ENCODE data around the gene FABP7. TPM values are rescaled to one million over a fixed set of nuclear protein-coding genes. Genes with fewer than 3 reads are reported as not detected.
A peak's percentile ranks its signal among the peaks of the same experiment; 100 is the strongest.
"Not testable (repeated sequence)": the region's sequence is repeated elsewhere in the genome, so short reads cannot be mapped to it uniquely, and the experiment has no call there.

Gene FABP7
- total and polyA plus RNA-seq, 5 experiments from 2014 or later = not detected

DNA sequence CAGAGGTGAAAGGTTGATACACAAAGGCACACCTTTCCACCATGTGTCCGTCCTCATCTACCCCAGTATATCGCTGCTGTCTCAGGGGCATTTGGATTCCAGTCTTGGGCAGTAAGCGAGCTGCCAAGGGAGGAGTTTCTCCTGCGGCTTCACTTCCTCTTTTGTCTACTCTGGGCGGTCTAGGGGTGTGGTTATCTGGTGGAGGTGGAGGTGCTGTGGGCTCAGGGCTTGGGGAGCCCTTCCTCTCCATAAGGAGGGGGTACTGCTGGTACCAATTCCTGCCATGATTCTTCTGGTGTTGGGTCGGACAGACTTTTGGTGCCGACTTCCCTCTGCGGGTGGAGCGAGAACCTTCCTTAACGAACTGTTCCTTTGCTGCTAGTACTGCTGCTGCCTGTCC, 31.9 kb upstream of the FABP7 start:
- peaks cover 0 to 3% (median 0%) of the 10 kb centered on the region in 9 donors for H3K9me3 Mint-ChIP-seq

DNA sequence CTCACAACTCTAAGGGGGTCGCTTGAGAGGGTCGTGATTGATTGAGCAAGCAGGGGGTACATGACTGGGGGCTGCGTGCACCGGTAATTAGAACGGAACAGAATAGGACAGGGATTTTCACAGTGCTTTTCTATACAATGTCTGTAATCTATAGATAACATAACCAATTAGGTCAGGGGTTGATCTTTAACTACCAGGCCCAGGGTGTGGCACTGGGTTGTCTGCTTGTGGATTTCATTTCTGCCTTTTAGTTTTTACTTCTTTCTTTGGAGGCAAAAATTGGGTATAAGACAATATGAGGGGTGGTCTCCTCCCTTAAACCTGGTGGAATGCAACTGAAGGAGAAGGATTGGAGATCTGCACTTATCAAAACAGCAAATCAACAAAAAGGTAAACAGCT, 30.6 kb upstream of the FABP7 start:
- peaks cover 16 to 37% (median 30%) of the 10 kb centered on the region in 4 donors for H3K4me1 Mint-ChIP-seq

More for the DNA sequence above, 31.9 kb upstream of the FABP7 start:
- POLR2A ChIA-PET = no interaction called here
- peaks cover 16 to 30% (median 23%) of the 10 kb centered on the region in 4 donors for H3K4me1 Mint-ChIP-seq
- H3K36me3 Mint-ChIP-seq = no peaks in the 10 kb centered on the region
- ATAC-seq (no peak), DNase-seq (no peak)
- H3K4me3 Mint-ChIP-seq = no peak overlapping the region
- H3K27me3 Mint-ChIP-seq = no peaks in the 10 kb centered on the region
- peak overlapping the region in 2 of 10 donors; percentile 3 to 10 for H3K27ac Mint-ChIP-seq

GRCh38 chr6:122749451-122750050, 30.0 kb upstream of the FABP7 start:
- DNase-seq (no peak), ATAC-seq (no peak)
- POLR2A ChIA-PET = no interaction called here
- Mint-ChIP-seq H3K27ac (peak overlapping the region in 1 of 10 donors; percentile 19), H3K9me3 (peaks cover 0 to 3% (median 0%) of the 10 kb centered on the region in 9 donors), H3K4me3 (no peak overlapping the region), H3K4me1 (peaks cover 18 to 38% (median 33%) of the 10 kb centered on the region in 4 donors), H3K27me3 (no peaks in the 10 kb centered on the region), H3K36me3 (no peaks in the 10 kb centered on the region)

More for the DNA sequence above, 30.6 kb upstream of the FABP7 start:
- DNase-seq, H3K36me3 Mint-ChIP-seq, H3K27me3 Mint-ChIP-seq, H3K27ac Mint-ChIP-seq, ATAC-seq, H3K4me3 Mint-ChIP-seq, POLR2A ChIA-PET, H3K9me3 Mint-ChIP-seq: not testable (repeated sequence)

GRCh38 chr6:122751326-122751725, 28.2 kb upstream of the FABP7 start:
- peak in 3 of 10 donors; percentile 10 to 43 (median 41) for DNase-seq
- peaks cover 0 to 5% (median 0%) of the 10 kb centered on the region in 9 donors for H3K9me3 Mint-ChIP-seq
- no peaks in the 10 kb centered on the region for H3K36me3 Mint-ChIP-seq
- peaks cover 20 to 43% (median 34%) of the 10 kb centered on the region in 4 donors for H3K4me1 Mint-ChIP-seq
- ATAC-seq = peak; percentile 62 to 87
- H3K27ac Mint-ChIP-seq = peak overlapping the region; percentile 58 to 96 (median 92)
- no peaks in the 10 kb centered on the region for H3K27me3 Mint-ChIP-seq
- H3K4me3 Mint-ChIP-seq = peak overlapping the region; percentile 30 to 78 (median 72)
- POLR2A ChIA-PET = no interaction called here

- H3K27me3 Mint-ChIP-seq = no peaks in the 10 kb centered on the region
- no peak for ATAC-seq
- H3K27ac Mint-ChIP-seq = peak overlapping the region in 9 of 10 donors; percentile 8 to 96 (median 80)
- no peak overlapping the region for H3K4me3 Mint-ChIP-seq
- no peak for DNase-seq
- POLR2A ChIA-PET = no interaction called here
- H3K9me3 Mint-ChIP-seq = peaks cover 0 to 5% (median 0%) of the 10 kb centered on the region in 9 donors
- peaks cover 18 to 38% (median 32%) of the 10 kb centered on the region in 4 donors for H3K4me1 Mint-ChIP-seq
- no peaks in the 10 kb centered on the region for H3K36me3 Mint-ChIP-seq
Observed at GRCh38 chr6:122752459-122752858, 27.1 kb upstream of the FABP7 start.

GRCh38 chr6:122753000-122753687, 26.4 kb upstream of the FABP7 start:
- peaks cover 0 to 3% (median 0%) of the 10 kb centered on the region in 9 donors for H3K9me3 Mint-ChIP-seq
- POLR2A ChIA-PET = no interaction called here
- no peaks in the 10 kb centered on the region for H3K36me3 Mint-ChIP-seq
- peak overlapping the region in 7 of 10 donors; percentile 8 to 85 (median 58) for H3K27ac Mint-ChIP-seq
- DNase-seq = no peak
- no peak overlapping the region for H3K4me3 Mint-ChIP-seq
- no peaks in the 10 kb centered on the region for H3K27me3 Mint-ChIP-seq
- H3K4me1 Mint-ChIP-seq = peaks cover 16 to 35% (median 30%) of the 10 kb centered on the region in 4 donors
- ATAC-seq = no peak

DNA sequence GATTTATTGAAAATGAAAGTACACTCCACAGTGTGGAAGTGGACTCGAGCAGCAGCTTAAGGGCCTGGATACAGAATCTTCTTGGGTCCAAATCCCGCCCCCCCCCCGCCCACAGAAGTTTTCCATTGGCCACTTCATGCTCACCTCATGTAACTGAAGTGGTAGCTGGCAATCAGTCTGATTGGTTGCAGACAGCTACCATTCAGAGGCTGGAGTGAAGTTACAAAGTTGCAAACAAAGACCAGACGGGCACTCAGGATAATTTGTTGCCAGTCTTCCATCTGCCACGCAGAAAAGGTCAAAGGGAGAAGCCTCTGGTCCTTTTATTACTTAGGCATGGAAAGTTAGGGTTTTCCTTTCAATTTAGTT, 25.8 kb upstream of the FABP7 start:
- Mint-ChIP-seq H3K4me3 (no peak overlapping the region), H3K9me3 (peaks cover 0 to 2% (median 0%) of the 10 kb centered on the region in 9 donors), H3K27me3 (no peaks in the 10 kb centered on the region), H3K4me1 (peaks cover 16 to 35% (median 30%) of the 10 kb centered on the region in 4 donors), H3K27ac (peak overlapping the region in 2 of 10 donors; percentile 41 to 78), H3K36me3 (no peaks in the 10 kb centered on the region)
- no peak for ATAC-seq
- DNase-seq = no peak
- POLR2A ChIA-PET = no interaction called here

DNA sequence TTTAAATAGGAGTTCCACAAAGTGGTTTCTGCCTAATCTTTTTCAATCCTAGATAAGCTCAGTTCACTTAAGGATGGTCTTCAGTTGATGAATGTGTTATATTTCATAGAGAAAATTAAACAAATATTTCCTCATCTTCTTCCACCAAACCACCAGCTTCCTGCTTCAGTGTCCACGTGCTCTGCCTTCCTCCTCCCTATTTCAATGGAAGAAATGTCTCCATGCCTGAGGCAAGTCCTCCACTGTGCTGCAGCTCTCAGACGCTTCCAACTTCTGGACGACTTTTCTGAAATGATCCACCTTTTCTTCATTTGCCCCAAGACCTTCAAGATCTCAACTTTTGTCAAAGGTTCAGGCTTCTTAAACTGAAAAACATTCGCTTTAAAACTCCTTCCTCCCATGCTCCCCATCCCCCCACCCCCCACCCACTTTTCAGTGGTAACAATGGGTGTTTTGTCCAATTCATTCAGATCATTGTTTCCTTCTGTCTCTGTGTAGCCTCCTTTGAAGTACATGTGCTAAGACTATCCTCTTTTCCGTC, 25.3 kb upstream of the FABP7 start:
- Mint-ChIP-seq H3K27me3 (no peaks in the 10 kb centered on the region), H3K36me3 (no peaks in the 10 kb centered on the region), H3K4me1 (peaks cover 16 to 35% (median 30%) of the 10 kb centered on the region in 4 donors), H3K9me3 (peaks cover 0 to 2% (median 0%) of the 10 kb centered on the region in 9 donors), H3K27ac (peak overlapping the region in 2 of 10 donors; percentile 1 to 84), H3K4me3 (no peak overlapping the region)
- DNase-seq (no peak), ATAC-seq (no peak)
- POLR2A ChIA-PET = no interaction called here

- Mint-ChIP-seq H3K36me3 (no peaks in the 10 kb centered on the region), H3K4me3 (no peak overlapping the region), H3K9me3 (peaks cover 0 to 2% (median 0%) of the 10 kb centered on the region in 9 donors), H3K27ac (no peak overlapping the region), H3K27me3 (no peaks in the 10 kb centered on the region), H3K4me1 (peaks cover 13 to 29% (median 24%) of the 10 kb centered on the region in 4 donors)
- ATAC-seq = no peak
- no peak for DNase-seq
- POLR2A ChIA-PET = no interaction called here
Observed at GRCh38 chr6:122755901-122756300, 23.6 kb upstream of the FABP7 start.

GRCh38 chr6:122758927-122759334, 20.6 kb upstream of the FABP7 start:
- ATAC-seq = no peak
- H3K9me3 Mint-ChIP-seq = peaks cover 0 to 5% (median 0%) of the 10 kb centered on the region in 9 donors
- no peaks in the 10 kb centered on the region for H3K36me3 Mint-ChIP-seq
- no peak for DNase-seq
- no peak overlapping the region for H3K27ac Mint-ChIP-seq
- H3K27me3 Mint-ChIP-seq = peaks cover 0 to 1% (median 0%) of the 10 kb centered on the region in 5 donors
- H3K4me3 Mint-ChIP-seq = no peak overlapping the region
- H3K4me1 Mint-ChIP-seq = peaks cover 0 to 10% (median 4%) of the 10 kb centered on the region in 4 donors
- POLR2A ChIA-PET = no interaction called here

DNA sequence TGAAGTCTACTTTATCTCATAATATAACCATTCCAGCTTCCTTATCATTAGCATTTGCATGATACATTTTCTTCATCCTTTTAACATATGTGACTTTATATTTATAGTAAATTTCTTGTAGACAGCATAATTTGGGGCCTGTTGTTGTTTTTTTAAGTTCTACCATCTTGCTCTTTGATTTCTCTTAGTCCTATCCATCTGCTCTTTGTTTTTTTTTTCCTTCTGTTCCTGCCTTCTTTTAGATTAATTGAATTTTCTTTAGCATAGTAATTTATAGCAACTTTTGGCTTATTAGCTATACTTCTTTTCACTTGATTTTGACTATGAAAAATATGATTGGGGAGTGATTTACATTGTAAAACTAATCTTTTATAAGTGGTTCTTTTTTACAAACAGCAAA, 19.2 kb upstream of the FABP7 start:
- ATAC-seq (no peak), DNase-seq (no peak)
- POLR2A ChIA-PET = no interaction called here
- Mint-ChIP-seq H3K9me3 (peaks cover 0 to 10% (median 0%) of the 10 kb centered on the region in 9 donors), H3K27me3 (peaks cover 0 to 1% (median 0%) of the 10 kb centered on the region in 5 donors), H3K4me1 (no peaks in the 10 kb centered on the region), H3K36me3 (no peaks in the 10 kb centered on the region), H3K27ac (no peak overlapping the region), H3K4me3 (no peak overlapping the region)

GRCh38 chr6:122766256-122766655, 13.3 kb upstream of the FABP7 start:
- POLR2A ChIA-PET = no interaction called here

More at GRCh38 chr6:122766256-122766655, 13.3 kb upstream of the FABP7 start:
- Mint-ChIP-seq H3K36me3 (no peaks in the 10 kb centered on the region), H3K4me1 (no peaks in the 10 kb centered on the region), H3K27ac (no peak overlapping the region), H3K4me3 (no peak overlapping the region), H3K9me3 (peaks cover 0 to 10% (median 0%) of the 10 kb centered on the region in 9 donors), H3K27me3 (peaks cover 3 to 20% (median 8%) of the 10 kb centered on the region in 5 donors)
- no peak for DNase-seq
- no peak for ATAC-seq
